CD4-positive, alpha-beta T cell treated with Interleukin-21 for 1 hour (primary cell): ENCODE measurements around the gene LIN52.

Experiments used
- DNase-seq: peaks from one replicate; pipeline ENCODE4 v3.0.0-alpha.2; 2020

Gene LIN52, protein sequence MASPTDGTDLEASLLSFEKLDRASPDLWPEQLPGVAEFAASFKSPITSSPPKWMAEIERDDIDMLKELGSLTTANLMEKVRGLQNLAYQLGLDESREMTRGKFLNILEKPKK

DNA sequence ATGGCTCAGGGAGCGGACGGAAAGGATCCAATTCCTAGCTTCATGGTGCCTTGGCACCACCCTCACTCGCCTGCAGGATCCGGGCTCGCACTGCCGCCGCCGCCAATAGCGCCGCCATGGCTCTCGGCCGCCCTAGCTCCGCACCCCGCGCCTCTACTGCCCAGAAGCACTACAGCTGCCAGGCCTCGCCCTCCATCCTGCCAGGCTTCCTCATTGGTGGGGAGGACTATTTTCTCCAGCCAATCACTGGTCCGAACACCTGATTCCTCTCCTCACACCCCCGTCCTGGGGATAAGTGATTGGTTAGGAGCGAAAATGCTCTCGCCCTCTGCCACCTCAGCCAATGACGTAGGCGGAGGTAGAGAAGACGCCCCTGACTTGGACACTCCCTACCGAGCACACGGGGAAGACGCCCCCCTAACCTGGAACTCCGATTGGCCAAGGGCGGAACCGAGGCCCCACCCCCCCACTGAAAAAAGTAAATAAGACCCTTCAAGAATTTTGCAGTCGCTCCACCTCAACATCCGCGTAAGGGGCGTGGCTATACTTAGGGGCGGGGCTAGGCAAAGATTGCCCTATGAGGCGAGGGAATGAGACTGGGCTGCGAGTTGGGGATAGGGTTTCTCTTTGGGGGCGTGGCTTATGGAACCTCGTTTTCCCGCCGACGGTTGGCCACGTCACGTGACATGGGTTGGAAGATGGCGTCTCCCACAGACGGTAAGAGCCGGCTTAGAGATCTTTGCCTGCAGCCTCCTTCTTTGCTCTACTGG is at the start of gene LIN52, which contains the start of gene ALDH6A1:
TSS of gene LIN52 (plus strand) at position 680 of the 770 bp plus-strand sequence. CDS start at position 699, 19 bp downstream.
TSS of gene ALDH6A1 (minus strand) at position 177 of the 770 bp plus-strand sequence. CDS start at position 118, 59 bp downstream.
- DNase-seq = peak; percentile 100

DNA sequence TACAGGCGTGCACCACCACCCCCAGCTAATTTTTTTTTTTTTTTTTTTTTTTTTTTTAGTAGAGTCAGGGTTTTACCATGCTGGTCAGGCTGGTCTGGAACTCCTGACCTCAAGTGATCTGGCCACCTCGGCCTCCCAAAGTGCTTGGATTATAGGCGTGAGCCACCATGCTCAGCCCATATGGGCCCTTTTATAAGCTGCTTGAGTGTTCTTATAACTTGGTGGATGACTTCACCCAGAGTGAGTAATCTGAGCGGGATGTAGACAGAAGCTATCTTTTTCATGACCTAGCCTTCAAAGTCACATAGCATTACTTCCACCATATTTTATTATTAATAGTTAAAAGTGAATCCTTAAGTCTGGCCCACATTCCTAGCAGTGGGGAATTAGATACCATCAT is 49.2 kb upstream of the LIN52 start:
- no peak for DNase-seq

DNA sequence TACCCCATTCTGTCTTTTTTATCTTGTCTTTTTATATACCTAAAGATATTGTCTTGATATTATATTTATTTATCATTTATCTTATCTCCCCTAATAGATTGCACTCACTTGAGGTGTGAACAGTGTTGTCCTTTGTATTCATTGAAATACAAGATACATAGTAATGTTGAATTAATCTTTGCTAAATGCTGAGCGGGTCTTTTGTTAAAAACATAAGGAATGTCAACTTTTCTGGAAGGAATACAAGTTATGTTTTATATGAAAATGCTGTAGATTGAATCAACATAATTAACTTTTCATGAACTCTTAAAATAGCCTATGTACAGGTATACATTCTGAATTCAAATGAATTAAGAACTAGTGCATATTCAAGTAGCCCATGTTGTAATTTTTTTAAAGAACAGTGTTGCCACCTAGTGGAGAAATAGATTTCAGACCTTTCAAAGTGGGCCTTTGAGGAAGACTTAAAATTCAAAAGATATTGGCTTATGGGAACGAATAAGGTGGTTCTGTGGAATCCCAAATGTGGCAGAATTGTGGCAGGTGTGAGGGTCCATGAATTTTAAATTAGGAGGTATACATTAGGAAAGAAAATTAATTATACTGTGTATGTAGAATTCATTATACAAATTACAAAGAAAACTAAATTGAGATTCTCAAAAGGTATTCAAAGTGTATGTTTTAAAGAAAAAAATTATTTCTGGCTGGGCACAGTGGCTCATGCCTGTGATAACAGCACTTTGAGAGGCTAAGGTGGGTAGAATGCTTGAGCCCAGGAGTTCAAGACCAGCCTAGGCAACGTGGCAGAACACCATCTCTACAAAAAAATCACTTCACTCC is 46.5 kb upstream of the LIN52 start:
- DNase-seq = peak; percentile 71

DNA sequence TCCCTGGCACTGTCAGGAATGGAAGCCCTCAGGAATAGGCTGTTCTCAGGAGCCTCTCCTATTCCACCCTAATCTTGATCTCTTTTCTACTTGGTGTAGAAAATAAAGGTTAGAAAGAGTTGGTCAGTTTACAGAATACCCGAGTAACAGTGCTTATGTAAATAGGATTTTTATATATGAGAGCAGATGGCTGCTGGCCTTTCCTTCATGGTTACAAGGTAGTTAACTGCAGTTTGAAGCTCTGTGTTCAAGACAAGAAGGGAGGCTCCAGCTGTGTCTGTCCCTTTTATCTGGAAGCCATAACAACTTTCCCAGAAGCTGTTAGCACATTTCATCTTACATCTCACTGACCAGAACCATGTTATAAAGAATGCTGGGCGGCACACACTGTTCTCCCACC is 42.5 kb upstream of the LIN52 start:
- DNase-seq = no peak

DNA sequence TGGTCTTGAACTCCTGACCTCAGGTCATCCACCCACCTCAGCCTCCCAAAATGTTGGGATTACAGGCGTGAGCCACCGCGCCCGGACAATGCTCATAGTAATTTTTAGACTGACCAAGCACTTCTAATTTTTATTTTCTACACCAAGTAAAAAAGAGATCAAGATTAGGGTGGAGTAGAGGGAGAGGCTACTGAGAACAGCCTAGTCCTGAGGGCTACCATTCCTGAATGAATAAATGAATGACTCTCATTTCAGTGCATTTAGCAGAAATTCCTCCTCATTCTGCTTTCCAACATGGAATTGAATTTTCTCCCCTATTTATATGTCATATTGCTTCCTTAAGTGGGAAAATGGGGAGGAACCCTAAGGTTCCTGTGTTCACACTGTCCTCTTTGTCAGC is 39.2 kb upstream of the LIN52 start:
- no peak for DNase-seq

DNA sequence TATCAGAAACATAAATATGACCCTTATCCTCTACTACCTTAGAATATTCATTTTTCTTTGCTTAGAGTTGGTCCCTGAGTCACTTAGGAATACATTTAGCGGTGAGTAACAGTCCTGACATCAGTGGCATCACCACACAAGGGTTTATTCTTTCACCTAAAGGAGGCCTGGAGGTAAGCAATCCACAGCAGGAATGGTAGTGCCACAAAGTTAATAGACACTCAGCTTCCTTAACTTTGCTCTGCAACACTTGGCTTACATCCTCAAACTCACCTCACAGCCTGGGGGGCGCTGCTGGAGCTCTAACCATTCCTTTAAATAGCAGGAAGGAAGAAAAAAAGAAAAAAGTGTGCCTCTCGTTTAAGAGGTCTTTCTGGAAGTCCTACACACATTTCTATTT is 36.5 kb upstream of the LIN52 start:
- DNase-seq = no peak

DNA sequence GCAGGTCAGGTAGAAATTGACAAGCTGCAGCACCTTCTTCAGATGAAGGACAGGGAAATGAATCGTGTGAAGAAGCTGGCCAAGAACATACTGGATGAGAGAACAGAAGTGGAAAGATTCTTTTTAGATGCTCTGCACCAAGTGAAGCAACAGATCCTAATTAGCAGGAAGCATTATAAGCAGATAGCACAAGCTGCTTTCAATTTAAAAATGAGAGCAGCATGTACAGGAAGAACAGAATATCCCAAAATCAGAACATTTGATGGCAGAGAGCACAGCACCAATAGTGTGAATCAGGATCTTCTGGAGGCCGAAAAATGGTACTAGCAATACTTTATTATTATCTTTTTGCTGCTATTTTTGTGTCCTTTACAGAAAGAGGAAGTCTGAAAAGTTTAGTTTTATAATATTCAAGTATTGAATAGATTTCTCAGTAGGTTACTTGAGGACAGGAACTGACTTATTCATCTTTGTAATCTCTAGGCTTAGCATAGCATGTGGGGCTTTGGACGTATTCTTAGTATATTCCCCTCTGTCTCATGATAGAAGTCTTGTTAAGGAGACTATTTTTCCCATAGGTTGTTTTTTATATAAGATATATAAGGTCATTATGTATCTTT is 34.8 kb upstream of the LIN52 start:
- no peak for DNase-seq

DNA sequence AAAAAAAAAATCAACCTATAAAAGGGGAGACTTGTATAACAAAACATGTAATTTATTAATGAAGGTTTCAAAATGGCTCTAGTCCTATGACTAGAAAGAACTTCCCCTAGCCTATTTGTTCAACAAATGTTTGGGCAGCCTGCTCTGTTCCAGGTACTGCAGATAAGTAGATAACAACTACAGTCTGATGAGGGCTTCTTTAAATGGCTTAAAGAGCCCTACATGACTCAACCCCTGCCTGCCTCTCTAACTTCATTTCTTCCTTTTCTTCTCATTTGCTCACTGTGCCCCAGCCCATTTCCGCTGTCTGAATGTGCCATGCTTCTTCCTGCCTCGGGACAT is 22.0 kb upstream of the LIN52 start:
- no peak for DNase-seq

DNA sequence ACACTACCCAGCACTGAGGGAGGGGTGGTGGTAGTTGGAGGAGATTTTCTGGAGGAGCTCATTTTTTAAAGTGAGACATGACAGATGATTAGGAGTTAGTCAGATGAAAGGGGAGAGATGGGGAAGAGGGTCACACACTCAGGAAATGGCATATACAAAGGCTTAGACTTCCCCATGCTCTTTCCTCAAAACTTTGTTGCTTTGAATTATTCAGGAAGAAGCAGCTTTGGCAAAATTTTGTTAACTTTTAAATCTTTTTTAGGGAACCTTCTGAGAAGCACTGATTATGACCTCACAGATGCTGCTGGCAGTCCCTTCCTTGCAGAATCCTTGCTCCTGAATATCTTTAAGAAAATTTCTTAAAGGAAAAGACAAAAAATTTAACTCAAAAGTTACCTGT is 20.3 kb upstream of the LIN52 start:
- no peak for DNase-seq

DNA sequence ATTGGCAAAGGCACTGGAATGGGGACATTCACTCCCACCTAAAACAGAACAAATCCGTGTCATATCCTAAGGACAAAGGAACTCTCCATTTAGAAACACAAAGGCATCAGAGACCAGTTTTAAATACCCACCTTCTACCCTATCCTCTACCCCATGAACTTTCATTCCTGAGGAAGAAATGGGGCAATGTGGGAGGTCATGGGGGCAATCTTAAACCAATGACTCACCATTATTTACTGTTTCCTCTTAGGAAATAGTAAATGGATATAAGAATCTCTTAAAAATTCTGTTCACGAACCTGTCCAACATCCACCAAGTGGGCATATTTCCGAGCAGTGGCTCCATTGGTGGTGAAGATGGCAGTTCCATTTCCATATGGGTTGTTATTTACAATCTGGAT is 19.9 kb upstream of the LIN52 start:
- DNase-seq = no peak

DNA sequence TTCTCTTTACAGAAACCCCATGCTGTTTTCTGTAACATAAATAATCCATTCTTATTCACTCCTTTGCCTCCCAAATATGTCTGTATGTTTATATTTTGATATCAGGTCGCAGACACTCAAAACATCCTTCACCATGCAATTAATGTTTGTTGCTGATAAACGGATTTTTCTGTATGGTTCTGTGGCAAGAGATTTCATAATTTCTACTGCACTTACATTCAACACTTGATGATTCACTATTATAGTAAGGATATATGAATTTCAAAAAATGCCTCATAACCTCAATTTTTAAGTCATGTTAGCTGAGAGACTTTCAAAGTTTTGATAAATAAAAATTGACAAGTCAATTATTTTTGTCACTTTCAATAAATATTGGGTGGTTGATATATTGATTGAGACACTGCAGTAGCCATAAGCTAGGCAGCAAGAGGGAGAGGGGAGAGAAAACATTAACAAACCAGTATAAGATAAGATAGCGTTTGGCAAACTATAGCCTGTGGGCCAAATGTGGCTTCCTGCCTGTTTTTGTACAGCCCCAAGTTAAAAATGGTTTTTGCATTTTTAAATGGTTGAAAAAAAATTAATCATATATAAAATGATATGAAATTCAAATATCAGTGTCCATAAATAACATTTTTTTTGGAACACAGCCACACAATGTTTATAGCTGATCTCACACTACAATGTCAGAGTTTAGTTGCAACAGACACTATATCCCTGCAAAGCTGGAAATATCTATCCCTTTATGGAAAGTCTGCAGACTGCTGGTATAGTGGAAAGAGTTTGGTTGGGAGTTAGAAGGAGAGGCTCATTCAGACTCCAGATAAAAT is 18.8 kb upstream of the LIN52 start:
- DNase-seq = no peak

DNA sequence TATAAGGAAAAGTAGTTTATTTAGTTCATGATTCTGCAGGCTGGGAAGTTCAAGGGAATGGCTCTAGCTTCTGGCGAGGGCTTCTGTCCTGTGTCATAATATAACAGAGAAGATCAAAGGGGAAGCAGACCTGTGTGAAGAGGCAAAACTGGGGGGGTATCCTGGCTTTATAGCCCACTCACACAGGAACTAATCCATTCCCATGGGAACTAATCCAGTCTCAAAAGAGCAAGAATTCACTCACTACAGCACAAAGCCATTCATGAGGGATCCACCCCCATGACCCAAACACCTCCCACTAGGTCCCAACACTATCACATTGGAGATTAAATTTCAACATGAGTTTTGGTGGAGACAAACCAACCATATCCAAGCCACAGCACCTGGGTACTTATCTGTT is 7.4 kb upstream of the LIN52 start:
- no peak for DNase-seq

DNA sequence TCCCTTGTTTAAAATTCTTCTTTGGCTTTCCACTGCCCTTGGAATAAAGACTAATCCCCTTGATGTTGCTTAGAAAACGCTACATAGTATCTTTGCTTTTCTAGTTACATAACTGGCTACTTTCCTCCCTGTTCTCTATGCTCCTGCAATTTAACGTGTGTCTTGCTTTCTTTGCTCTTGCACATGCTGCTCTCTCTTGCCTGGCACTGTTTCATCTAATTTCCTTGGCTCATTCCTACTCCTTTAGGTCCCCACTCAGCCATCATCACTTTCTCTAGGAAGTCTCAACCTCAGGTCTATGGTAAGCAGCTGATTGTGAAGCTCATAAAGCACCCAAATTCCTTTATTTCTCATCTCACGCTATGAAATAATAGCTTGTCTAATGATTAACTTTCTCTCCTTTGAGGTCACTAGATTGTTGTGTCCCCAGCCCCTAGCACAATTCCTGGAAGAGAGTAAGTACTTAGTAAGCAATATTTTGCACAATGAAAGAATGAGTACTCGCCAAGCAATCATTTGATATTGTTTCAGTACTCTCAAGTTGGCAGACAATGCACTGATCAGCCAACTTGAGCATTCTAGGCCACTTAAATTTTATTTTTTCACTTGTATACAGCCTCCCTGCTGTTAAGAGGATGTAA is 3.8 kb upstream of the LIN52 start:
- DNase-seq = no peak

DNA sequence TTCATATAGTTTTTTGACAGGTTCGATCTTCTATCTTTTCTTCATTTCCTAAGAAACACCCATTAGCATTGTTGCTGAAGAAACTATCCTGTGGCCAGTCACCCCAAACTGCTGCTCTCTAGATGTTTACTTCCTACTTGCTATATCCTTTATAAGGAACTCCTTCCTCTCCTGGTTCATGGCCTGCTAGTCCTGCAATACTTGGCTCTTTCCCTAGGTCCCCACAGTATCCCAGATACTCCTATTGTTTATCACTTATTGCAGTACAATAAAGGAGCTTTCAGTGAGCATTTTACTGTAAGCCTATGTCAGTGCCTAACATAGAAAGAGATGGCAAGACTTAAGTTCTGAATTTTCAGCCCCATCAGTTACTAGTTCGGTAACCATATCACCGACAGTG is 3.3 kb upstream of the LIN52 start:
- DNase-seq = no peak

DNA sequence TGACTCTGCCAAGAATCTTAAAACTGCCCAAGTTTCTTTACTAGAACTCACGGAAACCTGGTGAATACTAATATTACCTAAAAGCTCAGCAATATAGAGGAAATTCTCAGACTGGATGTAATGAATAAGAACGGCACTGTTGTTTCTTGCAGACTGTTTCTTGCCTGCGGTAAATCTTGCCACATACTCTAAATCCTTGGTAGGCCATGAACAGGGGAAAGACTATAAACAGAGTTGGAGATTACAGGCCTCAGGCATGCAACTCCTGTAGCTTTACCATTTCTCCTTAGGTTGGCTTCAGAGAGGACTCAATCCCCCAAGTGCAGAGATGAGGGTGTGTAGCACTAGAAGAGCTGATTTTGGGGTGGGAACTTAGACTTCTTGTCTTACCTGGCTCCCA is 1.6 kb upstream of the LIN52 start:
- no peak for DNase-seq

DNA sequence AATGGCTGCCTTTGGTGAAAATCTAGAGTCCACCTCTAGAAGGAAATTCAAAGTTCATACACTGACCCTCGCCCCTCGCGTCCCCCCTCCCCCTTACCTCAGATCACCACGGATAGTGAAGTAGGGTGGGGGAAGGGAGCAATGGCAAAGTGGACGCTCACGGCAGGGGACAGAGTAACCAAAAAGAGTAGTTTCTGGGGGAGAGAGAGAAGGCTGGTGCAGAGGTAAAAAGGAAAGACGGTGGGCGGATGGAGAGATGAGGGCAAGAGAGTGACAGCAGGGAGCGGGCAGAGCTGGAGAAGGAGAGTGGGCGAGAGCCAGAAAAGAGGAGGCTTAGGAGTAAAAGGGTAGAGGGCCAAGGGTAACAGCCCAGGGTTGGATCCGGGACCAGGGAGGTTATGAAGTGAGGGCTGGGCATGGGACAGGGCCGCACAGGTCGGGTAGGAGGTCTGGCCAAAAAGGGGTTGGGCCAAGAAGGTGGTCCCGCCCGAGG is 926 bp upstream of the LIN52 start:
- no peak for DNase-seq

DNA sequence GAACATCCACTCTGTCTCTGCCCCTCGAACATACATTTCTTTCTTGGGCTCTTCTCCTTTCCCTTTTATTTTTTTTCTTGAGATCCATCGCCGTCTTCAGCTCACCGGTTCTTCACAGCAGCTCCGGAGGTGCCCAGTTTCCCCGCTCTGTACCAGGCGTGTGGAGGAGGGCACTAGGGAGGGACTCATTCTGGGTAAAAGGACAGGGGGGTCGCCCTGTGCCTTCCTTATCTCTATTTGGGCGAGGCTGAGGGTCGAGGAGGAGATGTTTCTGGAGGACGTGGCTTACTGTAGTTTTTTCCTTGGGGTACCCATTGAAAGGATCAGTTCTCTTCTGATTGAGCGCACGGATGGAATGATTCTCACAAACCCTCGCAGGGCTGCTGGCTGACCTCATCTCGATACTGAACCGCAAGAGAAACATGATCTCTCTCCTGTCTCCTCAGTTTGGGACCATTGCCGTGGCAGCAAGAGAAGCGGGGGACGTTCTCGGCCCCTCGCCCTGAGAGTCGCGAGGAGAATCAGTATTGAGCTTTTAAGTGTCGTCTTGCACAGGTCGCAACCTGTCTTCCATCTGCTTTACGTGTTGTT is 386 bp downstream of the LIN52 start:
- DNase-seq = no peak

DNA sequence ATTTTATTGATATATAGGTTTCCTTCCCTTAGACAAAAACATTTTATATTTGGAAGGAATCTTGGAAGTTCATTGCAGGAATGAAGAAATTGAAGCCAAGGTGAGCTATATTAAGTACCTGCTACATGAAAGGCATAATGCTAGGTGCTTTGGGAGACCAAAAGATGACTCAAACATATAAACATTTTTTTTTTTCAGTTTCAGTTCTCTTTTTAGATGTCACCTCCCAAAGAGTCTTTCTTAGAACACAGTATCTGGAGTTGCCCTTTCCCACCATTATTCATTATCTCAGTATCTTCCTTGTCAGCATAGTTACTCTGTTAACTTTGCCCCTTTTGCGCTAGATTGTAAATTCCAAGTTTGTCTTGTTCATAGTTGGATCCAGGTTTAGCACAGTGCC is 1.1 kb downstream of the LIN52 start:
- DNase-seq = no peak

DNA sequence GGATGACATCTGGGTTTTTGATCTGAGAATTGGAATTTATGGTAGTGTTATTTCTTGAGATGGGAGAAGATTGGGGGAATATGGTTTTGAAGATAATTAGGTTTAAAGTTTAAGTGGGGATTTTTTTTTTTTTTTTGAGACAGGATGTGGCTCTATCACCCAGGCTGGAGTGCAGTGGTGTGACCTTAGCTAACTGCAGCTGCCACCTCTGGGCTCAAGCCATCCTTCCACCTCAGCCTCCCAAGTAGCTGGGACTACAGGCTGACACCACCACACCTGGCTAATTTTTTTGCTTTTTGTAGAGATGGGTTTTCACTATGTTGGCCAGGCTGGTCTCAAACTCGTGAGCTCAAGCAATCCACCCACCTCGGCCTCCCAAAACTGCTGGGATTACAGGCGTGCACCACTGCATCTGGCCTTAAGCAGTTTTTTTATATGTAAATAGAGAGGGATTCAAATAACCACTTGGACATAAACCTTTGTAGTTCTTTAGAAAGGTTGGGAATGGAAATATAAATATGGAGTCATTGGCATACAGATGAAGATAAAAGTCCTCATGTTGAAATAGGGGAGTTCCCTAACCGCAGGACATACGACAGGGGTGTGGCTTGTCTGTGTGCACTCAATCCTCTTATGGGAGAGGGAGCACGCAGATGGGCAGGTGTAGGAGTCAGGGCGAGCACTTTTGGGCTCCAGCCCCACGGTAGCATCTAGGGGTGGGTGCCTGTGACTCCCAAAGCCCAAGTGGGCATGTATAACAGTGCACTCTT is 4.7 kb downstream of the LIN52 start:
- DNase-seq = no peak

DNA sequence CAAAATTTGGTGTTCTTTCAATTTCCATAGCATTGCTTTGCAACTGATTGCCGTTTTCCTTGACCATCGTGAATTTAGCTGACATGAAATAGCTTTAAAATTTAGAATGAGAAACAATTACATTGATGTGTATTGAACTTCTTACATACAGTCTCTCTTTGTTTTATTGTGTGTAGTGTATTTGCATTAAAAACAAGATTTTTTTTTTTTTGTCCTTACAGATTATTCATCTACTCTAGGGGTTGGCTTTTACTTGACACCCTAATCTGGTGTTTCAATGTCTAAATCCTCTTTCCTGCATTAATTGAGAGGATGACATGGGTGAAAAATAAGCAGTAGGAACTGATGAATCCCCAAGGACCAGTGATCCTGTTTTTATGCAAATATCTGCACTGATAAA is 20.6 kb downstream of the LIN52 start:
- DNase-seq = no peak

DNA sequence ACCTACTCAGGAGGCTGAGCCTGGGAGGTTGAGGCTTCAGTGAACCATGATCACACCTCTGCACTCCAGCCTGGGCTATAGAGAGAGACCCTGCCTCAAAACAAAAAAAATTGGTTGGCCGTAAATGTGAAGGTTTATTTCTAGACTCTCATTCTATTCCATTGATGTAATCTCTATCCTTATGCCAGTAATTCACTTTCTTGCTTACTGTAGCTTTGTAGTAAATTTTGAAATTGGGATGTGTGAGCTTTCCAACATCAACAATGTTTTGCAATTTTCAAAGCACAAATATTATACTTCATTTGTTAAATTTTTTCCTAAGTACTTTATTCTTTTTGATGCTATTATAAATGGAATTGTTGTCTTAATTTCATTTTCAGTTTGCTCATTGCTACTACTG is 24.6 kb downstream of the LIN52 start:
- no peak for DNase-seq
